ENCODE measurements around the gene TNFAIP2. TPM values are rescaled to one million over a fixed set of nuclear protein-coding genes. Genes with fewer than 3 reads are reported as not detected.
A peak's percentile ranks its signal among the peaks of the same experiment; 100 is the strongest.

The TNFAIP2 gene, protein sequence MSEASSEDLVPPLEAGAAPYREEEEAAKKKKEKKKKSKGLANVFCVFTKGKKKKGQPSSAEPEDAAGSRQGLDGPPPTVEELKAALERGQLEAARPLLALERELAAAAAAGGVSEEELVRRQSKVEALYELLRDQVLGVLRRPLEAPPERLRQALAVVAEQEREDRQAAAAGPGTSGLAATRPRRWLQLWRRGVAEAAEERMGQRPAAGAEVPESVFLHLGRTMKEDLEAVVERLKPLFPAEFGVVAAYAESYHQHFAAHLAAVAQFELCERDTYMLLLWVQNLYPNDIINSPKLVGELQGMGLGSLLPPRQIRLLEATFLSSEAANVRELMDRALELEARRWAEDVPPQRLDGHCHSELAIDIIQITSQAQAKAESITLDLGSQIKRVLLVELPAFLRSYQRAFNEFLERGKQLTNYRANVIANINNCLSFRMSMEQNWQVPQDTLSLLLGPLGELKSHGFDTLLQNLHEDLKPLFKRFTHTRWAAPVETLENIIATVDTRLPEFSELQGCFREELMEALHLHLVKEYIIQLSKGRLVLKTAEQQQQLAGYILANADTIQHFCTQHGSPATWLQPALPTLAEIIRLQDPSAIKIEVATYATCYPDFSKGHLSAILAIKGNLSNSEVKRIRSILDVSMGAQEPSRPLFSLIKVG
- polyA plus RNA-seq (ENCODE audit: insufficient read length): 29.6 TPM
- long read RNA-seq, donor 1: 0 reads
- long read RNA-seq, donor 2, partial matches to known transcripts: 41 of 41 reads
- long read RNA-seq, donor 2, other reads (novel, unspliced or antisense): 0 of 41 reads
- long read RNA-seq, donor 3, partial matches to known transcripts: 26 of 26 reads
- long read RNA-seq, donor 3, other reads (novel, unspliced or antisense): 0 of 26 reads
- long read RNA-seq, donor 4: 0 reads
- long read RNA-seq, donor 5, partial matches to known transcripts: 0 of 1 reads
- long read RNA-seq, donor 5, other reads (novel, unspliced or antisense): 0 of 1 reads
- long read RNA-seq, donor 6: 0 reads
- long read RNA-seq, donor 7, full-length matches to known transcripts: 1 of 51 reads
- long read RNA-seq, donor 7, partial matches to known transcripts: 50 of 51 reads
- long read RNA-seq, donor 7, other reads (novel, unspliced or antisense): 0 of 51 reads
- long read RNA-seq, donor 8, partial matches to known transcripts: 0 of 1 reads
- long read RNA-seq, donor 8, other reads (novel, unspliced or antisense): 0 of 1 reads

DNA sequence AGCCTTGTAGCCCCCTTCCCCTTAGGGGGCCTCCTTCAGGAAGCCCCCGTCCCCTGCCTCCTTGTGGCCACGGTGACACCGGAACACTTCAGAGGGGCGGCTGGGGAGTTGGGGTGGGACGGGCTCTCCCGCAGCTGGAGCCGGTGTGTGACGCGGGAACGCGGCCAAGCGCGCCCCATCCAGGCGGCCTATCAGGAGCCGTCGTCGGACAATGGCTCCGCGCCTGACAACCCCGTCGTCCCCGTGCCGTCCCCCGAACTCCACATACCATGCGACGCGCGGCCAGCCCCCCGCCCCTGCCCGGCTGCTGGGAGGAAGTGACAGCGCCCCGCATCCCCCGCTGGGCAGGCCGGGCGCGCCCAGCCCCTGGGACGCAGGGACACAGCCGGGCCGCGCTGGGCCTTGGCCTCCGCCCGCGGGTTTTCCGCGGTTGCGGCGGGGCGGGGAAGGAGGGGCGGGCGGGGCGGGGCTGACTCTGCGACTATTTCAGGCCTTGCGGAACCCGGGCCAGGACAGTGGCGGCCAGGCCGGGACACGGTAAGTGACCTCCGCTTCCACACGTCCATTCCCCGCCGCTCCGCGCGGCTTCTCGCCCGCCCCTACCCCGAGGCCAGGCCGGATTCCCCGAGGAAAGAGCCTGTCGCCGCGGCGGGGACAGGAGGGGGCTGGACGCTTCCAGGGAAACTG lies at the start of gene TNFAIP2:
TNFAIP2 (plus strand) TSS at position 515 of the 687 bp plus-strand sequence. CDS start 2,997 bp downstream, outside the sequence.
- no peak for DNase-seq

DNA sequence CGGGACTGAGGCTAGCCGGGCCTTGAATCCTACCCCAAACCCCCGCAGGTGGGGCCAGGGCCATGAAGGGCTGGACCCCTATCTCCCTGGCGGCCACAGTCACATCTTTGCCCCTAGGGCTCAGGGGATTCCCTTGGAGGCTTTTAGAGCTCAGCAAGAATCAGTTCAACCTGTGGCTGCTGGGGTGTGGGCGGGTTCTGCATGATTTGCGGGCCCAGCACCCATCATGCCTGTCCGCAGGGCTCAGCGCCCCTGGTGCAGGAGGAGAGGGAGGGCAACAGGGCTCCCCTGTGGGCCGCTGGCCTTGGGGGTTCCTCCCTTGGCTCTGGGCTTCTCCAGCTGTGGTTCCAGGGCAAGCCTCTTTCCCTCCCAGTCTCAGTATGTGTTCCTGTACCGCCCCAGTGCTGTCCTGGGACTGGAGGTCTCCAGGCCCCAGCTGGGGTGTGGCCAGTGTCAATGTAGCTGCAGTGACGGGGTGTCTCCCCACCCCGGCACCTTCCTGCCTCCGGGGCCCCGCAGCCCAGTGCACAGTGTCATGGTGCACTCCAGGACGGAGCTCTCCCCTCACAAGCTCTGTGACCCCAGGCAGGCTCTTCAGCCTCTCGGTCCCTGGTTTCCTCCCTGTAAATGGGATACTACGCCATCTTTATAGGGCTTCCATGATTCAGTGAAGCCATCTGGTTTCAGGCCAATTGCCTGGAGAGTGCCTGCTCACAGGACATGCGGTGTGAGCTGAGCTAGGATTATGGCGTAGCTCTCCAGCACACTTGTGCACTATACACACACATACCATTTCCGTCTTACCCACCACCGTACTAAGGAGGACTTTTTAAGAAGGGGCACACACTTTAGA lies 49.2 kb upstream of the TNFAIP2 start:
- DNase-seq: no peak

DNA sequence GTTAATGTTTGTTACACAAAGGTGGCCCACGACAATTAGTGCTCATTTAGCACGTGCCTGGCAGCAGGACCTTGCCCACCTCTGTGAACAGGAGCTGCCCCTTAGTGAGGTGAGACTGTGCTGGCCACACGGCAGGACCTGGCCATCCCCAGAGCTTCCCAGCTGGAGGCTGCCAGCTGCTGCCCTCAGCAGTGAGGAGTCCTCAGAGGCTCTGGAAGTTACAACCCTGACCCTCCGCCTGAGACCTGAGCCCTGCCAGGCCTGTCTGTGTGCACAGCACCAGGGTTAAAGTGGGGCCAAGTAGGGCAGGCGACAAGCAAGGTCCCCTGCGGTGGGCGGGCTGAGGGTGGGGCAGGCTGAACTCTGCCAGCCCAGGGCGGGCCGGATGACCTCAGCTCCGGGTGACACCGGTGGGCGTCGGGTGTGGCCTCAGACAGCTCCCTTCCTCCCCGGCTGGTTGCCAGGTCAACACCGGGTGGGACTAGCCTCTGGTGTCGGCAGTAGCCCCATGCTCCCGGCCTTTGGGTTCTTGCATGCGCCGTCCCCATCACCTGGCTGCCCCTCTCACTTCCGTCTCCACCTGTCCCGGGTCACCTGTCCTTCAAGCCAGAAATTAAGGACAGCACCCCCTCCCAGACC lies 48.4 kb upstream of the TNFAIP2 start:
- DNase-seq: no peak

DNA sequence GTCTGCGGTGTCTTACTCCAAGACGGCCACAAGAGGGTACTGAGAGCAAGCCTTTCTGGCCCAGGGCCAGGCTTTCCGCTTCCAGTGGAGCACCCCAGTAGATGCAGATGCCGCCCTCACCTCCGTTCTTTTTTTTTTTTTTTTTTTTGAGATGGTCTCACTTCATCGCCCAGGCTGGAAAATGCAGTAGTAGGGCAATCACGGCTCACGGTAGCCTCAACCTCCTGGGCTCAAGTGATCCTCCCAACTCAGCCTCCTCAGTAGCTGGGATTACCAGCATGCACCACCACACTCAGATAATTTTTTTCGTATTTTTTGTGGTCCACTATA lies 44.9 kb upstream of the TNFAIP2 start:
- DNase-seq: peak; percentile 78

DNA sequence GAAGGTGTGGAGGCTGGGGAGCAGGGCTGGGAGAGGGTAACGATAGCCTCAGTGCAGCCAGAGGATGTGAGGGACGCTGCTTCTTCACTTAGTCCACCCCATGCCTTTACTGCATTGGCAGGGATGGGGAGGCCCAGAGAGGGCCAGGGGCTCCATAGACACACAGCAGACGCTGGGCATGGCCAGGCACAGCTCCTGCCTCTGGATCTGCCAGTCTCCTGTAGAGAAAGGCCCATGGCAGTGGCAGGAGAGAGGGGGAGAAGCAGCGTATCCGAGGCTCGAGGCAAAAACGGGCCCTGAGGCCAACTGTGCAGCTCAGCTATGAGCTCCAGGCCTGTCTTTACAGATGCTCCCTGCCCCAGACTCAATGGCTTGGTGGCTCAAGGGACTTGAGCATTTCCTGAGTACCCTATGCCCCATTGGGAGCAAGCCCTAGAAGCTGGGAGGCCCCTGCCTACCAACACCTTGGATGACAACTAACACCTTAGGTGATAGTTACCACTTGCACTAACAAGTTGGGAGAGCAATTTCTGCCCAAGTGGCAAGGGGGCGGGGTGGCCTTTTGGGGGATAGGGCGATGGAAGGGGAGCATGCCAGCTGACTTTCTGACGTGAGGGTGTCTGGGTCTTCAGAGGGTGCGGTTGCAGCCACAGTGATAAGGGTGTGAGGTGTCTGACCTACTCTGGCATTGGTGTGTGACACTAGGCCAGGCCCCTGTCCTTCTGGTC lies 44.2 kb upstream of the TNFAIP2 start:
- DNase-seq: no peak

DNA sequence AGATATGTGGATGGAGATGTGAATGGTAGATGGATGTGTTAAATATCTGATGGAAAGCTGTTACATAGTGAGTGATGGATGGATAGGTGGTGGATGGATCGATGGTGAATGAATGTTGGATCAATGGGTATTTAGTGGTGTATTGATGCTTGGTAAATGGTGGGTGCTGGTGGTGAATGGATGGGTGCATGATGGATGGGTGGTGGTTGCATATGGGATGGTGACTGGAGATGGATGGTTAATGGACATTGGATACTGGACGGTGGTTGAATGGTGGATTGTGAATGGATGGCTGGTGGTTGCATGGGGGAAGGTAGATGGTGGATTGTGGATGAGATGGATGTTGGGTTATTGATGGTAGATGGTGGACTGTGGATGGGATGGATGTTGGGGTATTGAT lies 41.3 kb upstream of the TNFAIP2 start:
- DNase-seq: no peak

DNA sequence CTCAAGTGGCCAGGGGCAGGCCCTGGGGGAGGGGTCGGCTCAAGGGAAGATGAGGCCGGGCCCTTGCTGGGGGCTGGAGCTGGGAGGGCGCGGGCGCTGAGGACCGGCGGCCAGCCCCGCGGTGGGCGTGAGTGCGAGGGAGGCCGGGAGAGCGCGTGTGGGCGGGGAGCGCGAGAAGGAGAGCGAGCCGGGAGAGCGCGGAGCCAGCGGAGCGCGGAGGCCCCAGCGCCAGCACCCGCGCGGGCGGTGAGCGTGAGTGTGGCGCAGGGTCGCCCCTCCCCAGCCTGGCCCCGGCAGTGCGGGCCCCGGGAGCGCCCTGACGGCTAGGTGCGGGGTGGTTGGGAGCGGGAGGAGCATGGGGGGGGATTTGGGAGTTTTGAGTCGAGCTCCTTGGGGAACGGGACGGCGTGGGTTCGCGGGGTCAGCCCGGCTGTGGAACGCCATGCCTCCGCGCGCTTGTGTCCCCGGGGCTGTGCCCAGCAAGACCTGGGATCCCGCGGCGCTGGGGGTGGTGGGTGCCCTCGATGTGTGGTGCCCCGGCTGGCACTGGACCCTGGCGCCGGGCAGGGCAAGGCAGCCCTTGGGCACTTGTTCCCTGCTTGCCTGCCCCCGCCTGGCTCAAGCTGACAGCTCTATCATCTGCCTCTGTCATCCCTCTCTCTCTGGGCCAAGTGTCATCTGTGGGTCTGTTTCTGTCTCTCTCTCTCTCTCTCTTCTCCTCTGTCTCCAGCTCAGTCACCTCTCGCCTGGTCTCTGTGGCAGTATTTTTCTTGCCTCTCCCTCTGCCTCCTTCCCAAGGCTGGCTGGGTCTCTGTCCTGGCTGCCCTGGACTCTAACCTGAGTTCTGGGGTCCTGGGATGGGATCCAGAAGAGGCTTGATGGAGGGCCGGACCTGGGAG lies 39.0 kb upstream of the TNFAIP2 start, which contains the start of gene LBHD2:
LBHD2 (plus strand) TSS at position 190 of the 899 bp plus-strand sequence. CDS start 1,803 bp downstream, outside the sequence.
- DNase-seq: no peak

DNA sequence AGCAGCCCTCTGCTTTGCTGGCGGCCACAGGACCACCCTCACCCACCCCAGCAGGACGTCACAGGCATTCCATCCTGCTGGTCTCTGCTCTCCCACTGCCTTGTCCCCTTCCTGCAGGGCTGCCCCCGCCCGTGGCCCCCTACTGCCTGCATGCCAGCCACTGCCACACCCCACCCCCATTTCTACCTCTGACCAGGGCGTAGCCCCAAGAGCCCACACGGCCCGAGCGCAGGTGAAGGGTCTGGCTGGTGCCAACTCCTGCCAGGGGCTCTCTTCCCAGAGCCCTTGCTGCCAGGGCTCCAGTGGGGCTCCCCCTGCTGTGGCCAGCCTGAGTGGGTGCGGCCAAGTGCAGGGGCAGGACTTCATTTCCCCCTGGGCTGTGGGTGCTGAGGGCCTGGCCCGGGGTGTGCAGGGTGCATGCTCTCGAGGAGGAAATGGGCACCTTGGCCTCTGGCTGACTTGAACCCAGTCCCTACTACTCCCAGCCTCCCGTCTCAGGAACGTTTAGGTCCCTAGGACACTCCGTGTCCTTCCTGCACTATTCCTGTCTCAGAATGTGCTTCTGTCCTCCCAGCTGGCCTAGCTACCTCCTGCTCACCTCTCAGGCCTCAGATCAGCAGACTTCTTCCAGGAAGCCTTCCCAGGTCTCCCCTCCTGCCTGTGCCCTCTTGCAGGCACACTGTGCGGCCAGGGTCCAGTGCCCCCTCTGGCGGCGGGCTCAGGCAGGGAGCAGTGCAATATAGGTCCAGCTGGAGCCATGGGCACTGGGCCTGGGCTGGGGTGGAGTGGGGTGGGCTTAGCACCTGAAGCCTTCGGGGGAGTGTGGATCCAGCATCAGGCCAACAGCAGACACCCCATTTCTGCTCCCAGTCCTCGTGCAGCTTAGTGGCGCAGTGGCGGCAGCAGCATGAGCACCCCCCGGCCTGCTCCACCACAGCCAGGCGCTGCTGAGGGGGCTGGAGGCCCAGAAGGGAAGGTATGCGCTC lies 37.9 kb upstream of the TNFAIP2 start:
- DNase-seq: no peak

DNA sequence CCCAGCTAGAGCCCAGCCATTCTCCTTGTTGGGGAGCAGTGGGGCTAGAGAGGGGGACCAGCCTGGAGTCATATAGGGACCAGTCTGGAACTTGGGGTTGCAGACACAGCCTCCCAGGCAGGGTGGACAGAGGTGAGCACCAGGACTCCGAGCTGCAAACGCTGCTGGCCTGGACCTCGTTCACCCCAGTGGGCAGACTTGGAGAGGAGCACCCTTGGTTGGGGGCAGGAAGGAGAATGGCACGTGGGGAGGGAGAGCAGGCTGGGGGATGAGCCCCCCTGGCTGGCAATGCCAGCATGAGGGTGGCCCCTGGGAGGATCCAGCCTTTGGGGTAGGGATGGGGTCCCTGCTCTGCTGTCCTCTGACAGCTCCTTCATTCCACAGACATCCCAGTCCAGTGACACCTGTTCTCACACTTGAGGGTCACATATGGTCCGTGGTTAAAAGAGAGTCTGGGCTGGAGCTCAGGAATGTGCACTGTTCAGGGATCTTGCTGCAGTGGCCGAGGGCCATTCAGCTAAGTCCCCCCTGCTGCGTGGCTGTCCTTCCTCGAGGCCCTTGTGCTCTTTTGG lies 36.4 kb upstream of the TNFAIP2 start:
- no peak for DNase-seq

DNA sequence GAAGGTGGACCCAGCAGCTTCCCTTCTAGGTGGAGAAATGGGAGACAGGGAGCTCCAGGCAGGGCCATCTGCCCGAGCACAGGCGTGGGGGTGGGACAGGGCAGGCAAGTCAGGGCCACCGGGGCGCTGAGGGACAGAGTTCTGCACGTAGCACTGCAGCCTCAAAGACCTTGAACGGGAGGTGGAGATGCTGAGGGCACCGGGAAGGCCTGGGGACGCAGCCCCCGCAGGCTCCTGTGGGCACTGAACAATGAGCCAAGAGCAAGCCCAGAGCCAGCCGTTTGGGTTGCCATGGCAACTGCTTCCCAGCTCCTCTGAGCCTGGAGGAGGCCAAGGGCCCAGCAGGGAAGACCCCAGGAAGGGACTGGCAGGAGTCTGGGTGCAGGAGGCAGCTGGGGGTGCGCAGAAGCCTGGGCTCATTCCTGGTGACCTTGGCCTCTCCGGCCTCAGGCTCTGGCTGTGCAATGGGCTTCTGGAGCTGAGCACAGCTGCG lies 35.9 kb upstream of the TNFAIP2 start:
- no peak for DNase-seq

DNA sequence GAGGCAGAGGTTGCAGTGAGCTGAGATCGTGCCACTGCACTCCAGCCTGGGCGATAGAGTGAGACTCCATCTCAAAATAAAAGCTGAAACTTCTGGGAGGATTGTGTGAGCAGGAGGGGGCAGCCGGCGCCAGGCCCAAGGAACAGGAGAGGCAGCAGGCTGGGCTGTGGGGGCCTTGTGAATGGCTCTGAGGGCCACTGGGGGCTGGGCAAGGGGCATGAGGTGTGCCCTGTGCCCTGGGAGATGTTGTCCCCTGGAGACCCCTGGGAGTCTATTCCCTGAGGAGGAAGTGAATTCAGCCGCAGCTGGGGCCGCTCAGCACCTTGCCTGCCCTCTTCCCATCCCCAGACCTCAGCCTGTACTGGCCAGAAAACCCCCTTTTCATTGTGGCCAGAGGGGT lies 34.3 kb upstream of the TNFAIP2 start:
- DNase-seq: no peak

DNA sequence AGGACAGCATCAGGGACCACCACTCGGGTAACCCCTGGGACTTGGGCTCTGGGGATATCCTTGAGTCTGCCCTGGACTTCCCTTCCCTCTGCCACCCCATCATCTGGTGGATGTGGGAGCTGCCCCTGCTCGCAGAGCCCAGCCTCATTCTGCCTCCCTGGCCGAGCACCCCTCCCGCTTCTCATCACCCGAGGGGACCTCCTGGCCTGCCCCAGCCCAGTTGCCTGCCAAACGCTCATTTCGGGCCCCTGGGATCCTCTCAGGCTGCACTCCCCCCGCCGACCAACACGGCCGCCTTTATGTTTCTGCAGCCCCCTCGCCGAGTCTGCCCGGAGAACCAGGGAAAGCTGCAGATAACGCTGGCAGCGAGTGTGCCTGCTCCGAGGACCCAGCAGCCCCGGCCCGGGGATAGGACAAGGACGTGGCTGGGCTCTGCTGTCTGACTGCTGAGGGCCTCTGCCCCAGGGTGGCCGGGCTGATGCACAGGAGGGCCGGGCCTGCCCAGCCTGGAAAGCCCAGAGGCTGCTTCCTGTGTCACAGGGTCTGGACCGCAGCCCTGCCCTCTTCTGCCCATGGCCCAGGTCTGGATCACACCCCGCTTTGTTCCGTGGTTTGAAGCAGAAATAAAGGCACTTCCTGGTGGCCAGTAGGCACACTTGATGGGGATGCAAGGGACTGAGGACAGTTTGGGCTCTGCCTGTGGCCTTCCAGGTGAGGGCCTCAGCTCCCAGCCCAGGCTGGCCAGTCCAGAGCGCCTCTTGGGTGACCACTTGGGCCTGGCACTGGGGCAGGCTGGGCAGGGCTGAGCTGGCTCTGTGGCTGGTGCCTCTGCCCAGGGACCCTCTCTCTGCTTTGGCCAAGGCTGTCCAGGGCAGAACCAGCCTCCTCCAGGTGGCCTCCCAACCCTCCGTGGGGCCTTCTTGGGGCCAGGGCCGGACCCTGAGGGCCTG lies 33.6 kb upstream of the TNFAIP2 start:
- DNase-seq: no peak

DNA sequence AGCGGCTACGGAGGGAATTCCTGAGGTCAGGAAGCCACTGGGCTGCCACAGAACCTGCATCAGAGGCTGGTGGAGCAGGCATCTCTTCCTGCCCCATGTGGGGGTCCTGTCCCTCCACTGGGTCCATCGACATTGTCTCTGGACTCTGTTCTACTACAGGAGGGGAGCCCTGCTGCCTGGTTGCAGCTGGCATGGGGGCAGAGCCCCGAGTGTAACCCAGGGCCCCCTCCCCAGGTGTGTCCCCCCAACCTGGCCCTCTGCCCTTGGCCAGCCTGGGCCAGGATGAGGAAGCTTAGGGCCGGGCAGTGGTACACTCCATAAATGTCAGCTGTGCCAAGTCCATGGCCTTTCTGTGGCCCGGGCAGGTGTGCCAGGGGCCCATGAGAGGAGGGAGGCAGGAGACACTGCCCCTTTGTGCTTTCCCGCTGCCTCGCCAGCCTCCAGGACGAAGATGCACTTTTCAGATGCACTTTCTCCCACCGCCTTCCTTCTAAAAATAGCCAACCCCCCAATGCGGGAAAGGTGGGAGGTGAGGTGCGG lies 32.7 kb upstream of the TNFAIP2 start:
- DNase-seq: no peak

DNA sequence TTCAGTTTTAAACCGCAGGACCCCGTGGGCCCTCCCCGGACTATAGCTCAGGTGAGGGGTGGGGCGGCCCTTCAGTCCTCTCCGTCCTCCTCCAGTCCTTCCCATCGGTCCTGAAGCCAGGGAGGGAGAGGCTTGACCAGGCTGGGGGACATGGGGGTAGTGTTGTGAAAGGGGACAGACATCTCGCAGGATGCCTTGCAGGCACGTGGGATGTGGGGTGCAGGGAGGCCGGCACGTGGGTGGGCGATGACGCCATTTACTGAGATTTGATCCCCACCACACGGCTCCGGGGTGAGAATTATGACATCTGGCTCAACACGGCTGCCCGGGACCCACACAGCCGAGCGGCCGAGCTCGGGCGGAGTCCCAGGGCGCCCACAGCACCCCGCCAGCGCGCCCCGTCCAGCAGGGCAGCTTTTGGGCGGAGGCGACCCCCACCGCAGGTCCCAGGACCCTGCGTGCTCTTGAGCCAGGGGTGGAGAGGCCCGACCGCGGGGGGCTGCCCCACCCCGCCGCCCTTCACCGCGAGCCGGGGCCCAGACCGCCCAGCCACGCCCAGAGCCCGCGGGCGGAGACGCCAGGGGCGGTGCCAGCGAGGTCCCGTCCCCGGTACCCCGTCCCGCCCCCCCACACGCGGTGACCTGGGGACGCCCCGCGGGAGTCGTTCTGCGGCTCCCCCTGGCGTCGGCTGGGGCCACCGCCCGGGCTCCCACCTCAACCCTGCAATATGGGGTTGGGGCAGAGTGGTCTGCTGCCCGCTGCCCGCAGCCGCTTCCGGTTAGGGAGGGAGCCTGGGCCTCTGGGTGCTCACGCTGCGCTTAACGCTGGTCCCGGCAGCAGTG lies 32.0 kb upstream of the TNFAIP2 start:
- DNase-seq: no peak
